ENCODE results near the gene CERS4.

- TF ChIP-seq EP300 (IDR thresholded peaks at IDR 0.05) (no peak), CTCF (IDR thresholded peaks at IDR 0.05) (no peak), POLR2A (IDR thresholded peaks at IDR 0.05; ENCODE audit: low read depth) (no peak), POLR2AphosphoS5 (IDR thresholded peaks at IDR 0.05) (no peak)
Measured at GRCh38 chr19:8262431-8262830, 53.3 kb downstream of the CERS4 start.

All from esophagus muscularis mucosa (tissue), 4 donors.